ENCODE results near the gene SIPA1L3. TPM values are rescaled to one million over a fixed set of nuclear protein-coding genes. Genes with fewer than 3 reads are reported as not detected.
A peak's percentile ranks its signal among the peaks of the same experiment; 100 is the strongest.

Gene SIPA1L3
- total RNA-seq, 1 donor from 2014 or later, result 77.2 TPM

GRCh38 chr19:38151242-38151641, 244.2 kb downstream of the SIPA1L3 start:
- no peak for DNase-seq (ENCODE audit: low read depth)

DNA sequence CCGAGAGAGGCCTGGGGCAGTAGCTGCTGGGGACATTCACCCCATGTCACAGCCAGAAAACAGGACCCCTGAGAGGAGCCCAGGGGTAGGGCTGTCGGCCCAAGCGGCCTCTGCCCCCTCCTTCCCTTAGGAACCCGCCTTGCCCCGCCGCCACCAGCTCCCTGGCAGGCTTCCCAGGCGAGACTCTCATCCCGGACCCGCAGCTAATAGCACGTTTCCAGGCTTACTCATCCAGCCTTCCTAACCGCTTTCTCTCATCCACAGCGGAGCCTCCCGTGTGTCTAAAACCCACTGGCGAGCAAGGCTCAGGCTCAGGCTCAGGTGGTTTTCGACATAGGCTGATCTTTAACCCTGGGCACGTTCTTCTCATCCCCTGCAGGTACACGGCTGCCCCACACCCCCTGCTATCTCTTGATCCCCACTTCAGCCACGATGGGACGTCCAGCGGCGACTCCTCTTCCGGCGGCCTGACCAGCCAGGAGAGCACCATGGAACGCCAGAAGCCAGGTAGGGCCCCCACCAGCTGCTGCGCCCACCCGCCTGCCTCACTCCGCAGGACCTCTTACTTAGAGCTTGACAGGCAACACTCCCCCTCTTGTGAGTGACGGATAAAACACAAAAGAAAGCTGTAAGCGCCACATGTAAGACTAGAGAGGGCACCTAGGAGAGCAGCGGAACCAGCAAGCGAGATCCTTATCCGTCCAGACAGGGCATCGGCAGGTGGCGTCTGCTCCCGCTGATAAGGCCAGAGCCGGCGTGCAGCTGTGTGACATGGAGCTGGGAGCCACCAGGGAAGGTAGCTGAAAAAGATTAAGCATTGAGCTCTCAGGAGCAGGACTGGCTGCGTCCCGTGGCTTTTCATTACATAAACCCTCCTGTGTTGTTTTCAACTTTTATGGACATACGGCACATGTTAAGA, 245.7 kb downstream of the SIPA1L3 start:
- DNase-seq (ENCODE audit: low read depth), result no peak

DNA sequence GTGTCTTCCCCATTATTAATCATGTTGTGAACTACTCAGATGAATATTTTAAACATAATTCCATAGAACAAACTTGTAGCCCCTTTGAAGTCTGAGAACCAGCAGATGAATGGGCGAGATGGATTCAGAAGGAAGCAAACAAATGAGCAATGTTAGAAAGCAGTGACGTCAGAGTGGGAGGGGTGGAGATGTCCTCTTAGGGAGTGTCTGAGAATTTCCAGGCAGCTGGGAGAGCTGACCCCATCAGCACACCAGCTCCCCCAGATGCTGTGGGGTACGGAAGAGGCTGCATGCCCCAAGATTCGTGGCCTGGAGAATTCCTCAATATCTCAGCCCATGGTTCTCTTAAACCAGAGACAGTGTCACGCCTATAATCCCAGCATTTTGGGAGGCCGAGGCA, 248.4 kb downstream of the SIPA1L3 start:
- DNase-seq (ENCODE audit: low read depth), result no peak

- no peak for DNase-seq (ENCODE audit: low read depth)
Observed at GRCh38 chr19:38158730-38159129, 251.7 kb downstream of the SIPA1L3 start.

DNA sequence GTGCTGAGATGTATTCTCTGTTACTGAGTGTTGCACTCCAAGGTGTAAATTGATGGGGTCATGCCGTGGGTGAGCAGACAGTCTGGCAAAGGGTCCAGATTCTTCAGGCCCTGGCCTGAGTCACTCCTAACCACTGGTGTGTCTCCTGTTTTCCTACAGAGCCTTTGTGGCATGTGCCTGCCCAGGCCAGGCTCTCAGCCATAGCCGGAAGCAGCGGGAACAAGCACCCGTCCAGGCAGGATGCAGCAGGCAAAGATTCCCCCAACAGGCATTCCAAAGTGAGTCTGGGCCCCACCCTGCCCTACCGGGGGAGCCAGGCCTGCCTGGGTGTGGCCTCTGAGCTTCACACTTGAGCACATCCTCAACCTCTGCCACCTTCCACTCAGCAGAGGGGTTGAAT, 255.1 kb downstream of the SIPA1L3 start:
- peak; percentile 62 for DNase-seq (ENCODE audit: low read depth)

GRCh38 chr19:38162632-38163031, 255.6 kb downstream of the SIPA1L3 start:
- DNase-seq (ENCODE audit: low read depth), result no peak

DNA sequence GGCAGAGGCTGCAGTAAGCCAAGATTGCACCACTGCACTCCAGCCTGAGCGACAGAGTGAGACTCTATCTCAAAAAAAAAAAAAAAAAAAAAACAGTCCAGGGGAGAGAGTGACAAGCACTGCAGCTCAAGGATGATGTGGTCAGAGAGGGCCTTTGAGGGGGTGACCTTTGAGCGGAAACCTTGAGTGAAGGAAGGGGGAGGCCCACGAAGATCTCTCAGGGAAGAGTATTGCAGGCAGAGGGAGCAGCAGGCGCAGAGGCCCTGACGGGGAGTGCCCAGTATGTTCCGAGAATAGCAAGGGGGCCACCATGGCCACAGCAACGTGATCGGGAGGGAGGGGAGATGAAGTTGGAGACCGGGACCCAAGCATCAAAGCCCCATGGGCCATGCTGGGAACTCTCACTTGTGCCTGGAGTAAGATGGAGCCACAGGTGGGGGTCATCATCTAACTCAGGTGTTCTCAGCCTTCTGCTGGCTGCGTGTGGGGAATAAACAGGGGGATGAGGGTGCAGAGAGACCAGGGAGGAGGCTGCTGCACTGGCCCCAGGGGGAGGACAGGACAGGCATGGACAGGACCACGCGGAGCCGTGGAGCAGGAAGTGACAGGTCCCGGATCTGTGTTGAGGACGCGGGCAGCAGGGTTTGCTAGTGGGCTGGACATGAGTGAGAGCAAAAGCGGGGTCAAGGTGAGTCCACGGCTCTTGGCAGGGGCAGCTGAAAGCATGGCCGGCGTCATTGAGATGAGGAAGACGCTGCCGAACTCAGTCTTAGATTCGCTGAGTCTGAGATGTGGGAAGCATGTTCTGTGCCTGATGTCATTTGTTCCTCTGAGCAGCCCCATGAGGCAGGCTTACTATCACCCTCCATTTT, 256.6 kb downstream of the SIPA1L3 start:
- DNase-seq (ENCODE audit: low read depth), result no peak

DNA sequence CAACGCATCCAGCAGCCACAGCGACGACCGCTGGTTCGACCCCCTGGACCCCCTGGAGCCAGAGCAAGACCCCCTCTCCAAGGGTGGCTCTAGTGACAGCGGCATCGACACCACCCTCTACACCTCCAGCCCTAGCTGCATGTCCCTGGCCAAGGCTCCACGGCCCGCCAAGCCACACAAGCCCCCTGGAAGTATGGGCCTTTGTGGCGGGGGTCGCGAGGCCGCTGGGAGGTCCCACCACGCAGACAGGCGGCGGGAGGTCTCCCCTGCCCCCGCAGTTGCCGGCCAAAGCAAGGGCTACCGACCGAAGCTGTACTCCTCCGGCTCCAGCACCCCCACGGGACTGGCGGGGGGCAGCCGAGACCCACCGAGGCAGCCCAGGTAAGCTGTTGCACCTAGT, 257.5 kb downstream of the SIPA1L3 start:
- DNase-seq (ENCODE audit: low read depth), result no peak

GRCh38 chr19:38165335-38165734, 258.3 kb downstream of the SIPA1L3 start:
- DNase-seq (ENCODE audit: low read depth), result no peak

DNA sequence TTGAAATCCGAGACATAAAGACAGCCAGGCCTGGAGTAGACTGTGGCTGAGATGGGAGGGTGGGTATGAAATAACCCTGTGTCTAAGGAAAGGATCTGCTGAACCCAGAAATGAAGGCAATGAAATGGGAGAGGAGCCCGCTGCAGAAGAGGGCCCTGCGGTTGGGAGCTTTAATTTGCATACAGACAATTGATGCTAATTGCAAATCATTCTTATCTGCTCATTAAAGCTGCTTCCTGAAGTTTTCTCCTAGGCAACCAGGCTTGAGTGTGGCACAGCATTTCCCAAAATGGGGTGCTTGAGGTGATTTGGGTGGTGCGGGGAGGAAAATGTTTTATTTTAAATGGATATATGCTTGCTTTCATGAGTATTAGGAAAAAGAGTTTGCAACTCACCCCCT, 261.6 kb downstream of the SIPA1L3 start:
- no peak for DNase-seq (ENCODE audit: low read depth)

DNA sequence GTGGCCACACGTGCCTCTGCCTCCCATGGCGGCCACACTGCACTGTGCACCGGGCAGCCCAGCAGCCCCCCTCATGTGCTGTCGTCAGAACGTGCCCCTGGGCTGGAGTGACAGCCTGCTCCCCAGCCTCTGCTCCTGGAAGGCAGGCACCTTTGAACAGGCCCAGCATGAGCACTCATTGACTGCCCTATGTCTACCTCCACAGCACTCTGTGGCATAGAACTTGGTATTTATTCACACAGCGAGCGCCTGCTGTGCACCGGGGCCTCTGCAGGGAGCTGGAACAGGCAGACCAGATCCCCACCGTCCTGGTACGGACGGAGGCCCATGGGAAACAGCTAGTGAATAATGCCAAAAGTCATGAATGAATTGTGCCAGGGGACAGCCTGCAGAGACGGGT, 263.3 kb downstream of the SIPA1L3 start:
- no peak for DNase-seq (ENCODE audit: low read depth)

DNA sequence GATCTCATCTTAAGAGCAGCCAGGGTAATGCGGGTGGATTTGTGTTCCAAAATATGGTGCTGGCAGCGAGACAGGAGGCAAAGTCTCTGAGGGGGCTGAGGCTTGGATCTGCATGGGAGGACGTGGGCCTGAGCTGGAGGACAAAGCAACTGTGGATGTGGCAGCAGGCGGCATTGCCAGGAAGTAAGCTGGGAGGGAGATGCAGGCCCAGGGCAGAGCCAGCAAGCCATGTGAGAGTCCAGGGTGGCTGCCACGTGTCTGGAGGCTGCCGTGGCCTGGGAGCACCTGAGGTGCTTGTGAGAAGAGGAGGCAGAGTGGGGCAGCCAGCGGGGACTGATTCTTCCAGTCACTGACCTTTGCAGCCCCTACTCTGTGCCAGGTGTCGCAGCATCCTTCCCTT, 265.0 kb downstream of the SIPA1L3 start:
- no peak for DNase-seq (ENCODE audit: low read depth)

GRCh38 chr19:38173291-38174041, 266.5 kb downstream of the SIPA1L3 start:
- no peak for DNase-seq (ENCODE audit: low read depth)

- DNase-seq (ENCODE audit: low read depth), result no peak
Observed at GRCh38 chr19:38175422-38175821, 268.4 kb downstream of the SIPA1L3 start.

- no peak for DNase-seq (ENCODE audit: low read depth)
Observed at GRCh38 chr19:38180071-38180470, 273.1 kb downstream of the SIPA1L3 start.

- no peak for DNase-seq (ENCODE audit: low read depth)
Observed at GRCh38 chr19:38182536-38183210, 275.7 kb downstream of the SIPA1L3 start.

DNA sequence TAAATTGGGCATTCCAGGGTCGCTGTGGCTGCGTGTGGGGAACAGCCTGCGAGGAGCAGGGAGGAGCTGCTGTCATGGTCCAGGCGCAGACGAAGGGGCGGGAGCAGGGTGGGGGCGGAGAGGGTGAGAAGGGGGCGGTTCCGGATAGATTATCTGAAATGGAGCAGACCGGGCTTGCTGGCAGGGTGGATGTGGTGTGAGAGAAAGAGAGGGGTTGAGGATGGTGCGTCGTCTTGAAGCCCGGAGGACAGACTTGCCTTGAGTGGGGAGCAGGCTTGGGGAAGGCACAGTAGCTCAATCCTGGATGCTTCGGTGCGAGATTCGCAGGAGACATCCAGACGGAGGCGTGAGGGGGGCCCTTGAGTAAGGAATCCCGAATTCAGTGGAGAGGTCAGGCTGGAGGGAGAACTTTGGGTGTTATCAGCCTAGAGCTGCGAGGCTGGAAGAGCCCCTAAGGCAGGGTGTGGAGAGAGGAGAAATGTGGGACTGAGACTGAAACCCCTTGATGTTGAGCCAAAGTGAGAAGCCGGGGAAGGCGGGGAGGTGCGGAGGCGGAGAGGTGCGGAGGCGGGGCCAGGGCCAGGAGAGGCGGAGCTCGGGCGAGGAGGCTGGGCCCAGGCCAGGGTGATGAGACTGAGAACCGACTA, 276.4 kb downstream of the SIPA1L3 start:
- DNase-seq (ENCODE audit: low read depth), result no peak

GRCh38 chr19:38184815-38185214, 277.8 kb downstream of the SIPA1L3 start:
- DNase-seq (ENCODE audit: low read depth), result no peak

DNA sequence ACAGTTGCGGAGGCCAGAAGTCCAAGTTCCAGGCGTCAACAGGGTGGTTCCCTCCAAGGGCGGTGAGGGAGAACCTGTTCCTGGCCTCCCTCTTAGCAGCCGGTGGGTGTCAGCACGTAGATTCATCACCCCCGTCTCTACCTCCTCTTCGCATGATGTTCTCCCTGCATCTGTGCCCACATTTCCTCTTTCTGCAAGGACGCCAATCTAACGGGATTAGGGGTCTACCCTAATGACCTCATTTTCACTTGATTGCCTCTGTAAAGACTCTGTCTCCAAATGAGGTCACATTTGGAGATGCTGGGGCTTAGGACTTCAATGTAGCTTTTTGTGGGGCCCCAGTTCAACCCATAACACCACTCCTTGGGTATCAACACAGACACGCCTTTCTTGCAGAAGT, 278.6 kb downstream of the SIPA1L3 start:
- DNase-seq (ENCODE audit: low read depth), result no peak

DNA sequence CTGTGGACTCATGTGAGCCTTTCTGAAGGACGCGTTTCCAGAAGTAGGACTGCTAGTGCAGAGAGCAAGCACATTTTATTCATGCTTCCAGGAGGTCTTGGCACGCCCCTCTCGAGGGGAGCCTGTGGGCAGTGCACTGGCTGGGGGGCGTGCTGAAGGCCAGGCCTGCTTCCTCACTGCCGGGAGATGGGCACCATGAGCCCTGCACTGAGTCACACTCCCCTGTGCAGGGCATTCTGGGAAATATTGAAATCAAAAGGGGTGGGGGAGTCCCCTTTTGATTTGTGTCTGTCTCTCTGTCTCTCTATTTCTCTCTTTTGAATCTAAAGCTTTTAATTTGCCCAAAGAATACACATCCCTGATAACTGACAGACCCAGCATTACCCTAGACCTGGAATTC, 283.1 kb downstream of the SIPA1L3 start:
- DNase-seq (ENCODE audit: low read depth), result no peak

- DNase-seq (ENCODE audit: low read depth), result no peak
Observed at GRCh38 chr19:38190793-38191192, 283.8 kb downstream of the SIPA1L3 start.
